Gastrocnemius medialis (tissue), 4 donors: ENCODE data around the gene LPAR2. TPM values are rescaled to one million over a fixed set of nuclear protein-coding genes. Genes with fewer than 3 reads are reported as not detected.
"Not testable (repeated sequence)": the region's sequence is repeated elsewhere in the genome, so short reads cannot be mapped to it uniquely, and the experiment has no call there.

Experiments used
- ATAC-seq, 2 donors: fragments of 150-250 bp; one replicate each; pipeline ENCODE4 v1.9.1; 2016
- DNase-seq, 2 donors: peaks; one replicate each; pipeline ENCODE4 v3.0.0-alpha.2; 2019
- H3K27ac ChIP-seq, 4 donors: fragments of 200-600 bp; sonication (generic); 1 replicate in 1 of 4; 2 replicates in 3 of 4; pipeline ENCODE4 v1.5.1; 2016 to 2018; ENCODE audit warnings: mild to moderate bottlenecking in 2 of 4, moderate library complexity in 1 of 4
- H3K27me3 ChIP-seq, 3 donors: fragments of 200-600 bp; sonication (generic) in 2 of 3; 1 replicate in 1 of 3; 2 replicates in 2 of 3; pipeline versions ENCODE4 v1.5.1 to v1.6.0; 2016 to 2019; ENCODE audit warnings: mild to moderate bottlenecking in 1 of 3, moderate library complexity in 1 of 3
- H3K36me3 ChIP-seq, 2 donors: fragments of 200-600 bp; sonication (generic) in 1 of 2; one replicate each; pipeline ENCODE4 v1.5.1; 2017 to 2018
- H3K4me1 ChIP-seq, 2 donors: fragments of 200-600 bp; sonication (generic) in 1 of 2; one replicate each; pipeline ENCODE4 v1.5.1; 2016 to 2017; ENCODE audit warnings: mild to moderate bottlenecking in 2 of 2
- H3K4me3 ChIP-seq, 4 donors: fragments of 200-600 bp; sonication (generic) in 3 of 4; 1 replicate in 1 of 4; 2 replicates in 3 of 4; pipeline ENCODE4 v1.5.1; 2016 to 2019; ENCODE audit warnings: mild to moderate bottlenecking in 2 of 4
- H3K9me3 ChIP-seq, 3 donors: fragments of 200-600 bp; sonication (generic) in 2 of 3; 1 replicate in 1 of 3; 2 replicates in 2 of 3; pipeline ENCODE4 v1.5.1; 2016 to 2019
- POLR2A ChIP-seq, 2 donors: fragments of 450-650 bp; IDR thresholded peaks; one replicate each; pipeline ENCODE4 v1.6.1; 2017; ENCODE audit warnings: antibody characterized with exemption in 2 of 2, mild to moderate bottlenecking in 2 of 2, moderate library complexity in 2 of 2
- in situ Hi-C, 4 donors: fragments of 200-750 bp; cut with MboI; loops; one replicate each; pipeline versions ENCODE4 v1.15.0 to v1.8.0; 2017; ENCODE audit warnings: low sequenced_read_pairs in 4 of 4
- intact Hi-C: fragments of 100-400 bp; cut with DNase I; formaldehyde crosslinking; loops from one replicate; pipeline ENCODE4 v1.15.1; 2023; ENCODE audit warnings: low total_unique reads
- total RNA-seq, 4 donors: library from RNA; depleted of rRNA; stranded (reverse); fragments of >200 nt; gene quantifications; one replicate each; pipeline versions ENCODE4 v1.1.0 to v1.2.3, GENCODE V29; 2016
- TF ChIP-seq, protein P1 (sequence below), 5 experiments: fragments of 450-650 bp in 3 of 5; fragments of 200-600 bp in 2 of 5; sonication (generic) in 2 of 5; IDR thresholded peaks in 4 of 5; conservative IDR thresholded peaks in 1 of 5; 1 replicate in 4 of 5; 2 replicates in 1 of 5; pipeline ENCODE4 v1.5.1; 2016 to 2019; ENCODE audit warnings: antibody characterized with exemption in 5 of 5, mild to moderate bottlenecking in 3 of 5, moderate library complexity in 3 of 5

LPAR2 gene
- total RNA-seq, 4 donors from 2014 or later = 0.15 to 1.3 (median 0.27) TPM; not detected in 1

DNA sequence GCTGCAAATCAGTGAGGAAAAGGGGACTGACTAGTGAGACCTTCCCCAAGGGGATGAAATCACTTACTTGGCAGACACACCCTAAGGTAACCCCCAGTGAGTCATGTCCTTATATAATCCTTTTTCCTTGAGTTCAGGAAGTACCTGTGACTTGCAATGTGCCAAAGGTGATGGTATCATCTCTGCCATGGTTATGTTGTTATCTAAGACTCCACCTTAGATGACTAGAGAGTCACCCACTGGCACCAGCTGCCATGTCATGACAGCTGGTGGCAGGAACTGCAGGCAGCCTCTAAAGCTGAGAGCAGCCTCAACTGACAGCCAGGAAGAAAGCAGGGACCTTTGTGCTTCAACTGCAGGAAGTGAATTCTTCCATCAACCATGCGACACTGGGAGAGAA is 22.0 kb downstream of the LPAR2 start:
- Histone ChIP-seq H3K4me1 (no peaks in the 10 kb centered on the region), H3K27ac (no peak overlapping the region), H3K4me3 (no peak overlapping the region), H3K27me3 (no peaks in the 10 kb centered on the region), H3K9me3 (no peaks in the 10 kb centered on the region), H3K36me3 (no peaks in the 10 kb centered on the region)
- TF ChIP-seq, protein P1, sequence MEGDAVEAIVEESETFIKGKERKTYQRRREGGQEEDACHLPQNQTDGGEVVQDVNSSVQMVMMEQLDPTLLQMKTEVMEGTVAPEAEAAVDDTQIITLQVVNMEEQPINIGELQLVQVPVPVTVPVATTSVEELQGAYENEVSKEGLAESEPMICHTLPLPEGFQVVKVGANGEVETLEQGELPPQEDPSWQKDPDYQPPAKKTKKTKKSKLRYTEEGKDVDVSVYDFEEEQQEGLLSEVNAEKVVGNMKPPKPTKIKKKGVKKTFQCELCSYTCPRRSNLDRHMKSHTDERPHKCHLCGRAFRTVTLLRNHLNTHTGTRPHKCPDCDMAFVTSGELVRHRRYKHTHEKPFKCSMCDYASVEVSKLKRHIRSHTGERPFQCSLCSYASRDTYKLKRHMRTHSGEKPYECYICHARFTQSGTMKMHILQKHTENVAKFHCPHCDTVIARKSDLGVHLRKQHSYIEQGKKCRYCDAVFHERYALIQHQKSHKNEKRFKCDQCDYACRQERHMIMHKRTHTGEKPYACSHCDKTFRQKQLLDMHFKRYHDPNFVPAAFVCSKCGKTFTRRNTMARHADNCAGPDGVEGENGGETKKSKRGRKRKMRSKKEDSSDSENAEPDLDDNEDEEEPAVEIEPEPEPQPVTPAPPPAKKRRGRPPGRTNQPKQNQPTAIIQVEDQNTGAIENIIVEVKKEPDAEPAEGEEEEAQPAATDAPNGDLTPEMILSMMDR (IDR thresholded peaks at IDR 0.05 in 4 of 5, conservative IDR thresholded peaks at IDR 0.05 in 1 of 5) = no peak
- no peak for TF ChIP-seq POLR2A (IDR thresholded peaks at IDR 0.05)
- ATAC-seq (no peak), DNase-seq (no peak)
- in situ Hi-C loops = no loop called here
- intact Hi-C loops = no loop called here

DNA sequence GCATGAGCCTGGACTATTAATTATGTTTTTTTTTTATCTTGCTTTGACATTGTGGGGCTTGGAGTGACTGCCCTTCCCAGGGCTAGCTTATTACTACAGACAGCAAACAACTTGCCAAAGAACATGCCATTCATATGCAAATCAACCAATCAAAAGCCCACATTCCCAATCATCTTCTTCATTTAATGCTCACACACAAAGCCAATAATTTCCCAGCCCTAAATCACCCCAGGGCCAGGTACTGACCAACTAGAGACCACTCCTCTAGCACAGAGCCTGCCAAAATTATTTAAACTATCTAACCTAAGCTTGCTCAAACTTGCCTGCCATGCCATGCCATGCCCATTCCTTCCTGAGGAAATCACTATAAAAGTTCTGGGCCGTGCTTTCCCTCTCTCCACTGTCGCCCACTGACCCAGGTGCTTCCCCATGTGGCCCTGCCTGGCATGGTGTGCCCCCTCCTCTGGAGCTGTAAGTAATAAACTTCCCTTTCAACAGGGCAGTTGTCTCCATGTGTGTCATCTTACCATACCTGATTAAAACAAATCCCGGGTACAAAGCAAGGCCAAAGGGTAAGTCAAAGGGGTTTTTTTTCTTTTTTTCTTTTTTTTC is 25.2 kb downstream of the LPAR2 start:
- Histone ChIP-seq H3K36me3 (no peaks in the 10 kb centered on the region), H3K27me3 (no peaks in the 10 kb centered on the region), H3K4me1 (no peaks in the 10 kb centered on the region), H3K4me3 (no peak overlapping the region), H3K9me3 (no peaks in the 10 kb centered on the region), H3K27ac (no peak overlapping the region)
- in situ Hi-C loops = no loop called here
- TF ChIP-seq, protein P1 (IDR thresholded peaks at IDR 0.05 in 4 of 5, conservative IDR thresholded peaks at IDR 0.05 in 1 of 5) = no peak
- TF ChIP-seq POLR2A (IDR thresholded peaks at IDR 0.05) = no peak
- no peak for ATAC-seq
- intact Hi-C loops = no loop called here
- DNase-seq = no peak

DNA sequence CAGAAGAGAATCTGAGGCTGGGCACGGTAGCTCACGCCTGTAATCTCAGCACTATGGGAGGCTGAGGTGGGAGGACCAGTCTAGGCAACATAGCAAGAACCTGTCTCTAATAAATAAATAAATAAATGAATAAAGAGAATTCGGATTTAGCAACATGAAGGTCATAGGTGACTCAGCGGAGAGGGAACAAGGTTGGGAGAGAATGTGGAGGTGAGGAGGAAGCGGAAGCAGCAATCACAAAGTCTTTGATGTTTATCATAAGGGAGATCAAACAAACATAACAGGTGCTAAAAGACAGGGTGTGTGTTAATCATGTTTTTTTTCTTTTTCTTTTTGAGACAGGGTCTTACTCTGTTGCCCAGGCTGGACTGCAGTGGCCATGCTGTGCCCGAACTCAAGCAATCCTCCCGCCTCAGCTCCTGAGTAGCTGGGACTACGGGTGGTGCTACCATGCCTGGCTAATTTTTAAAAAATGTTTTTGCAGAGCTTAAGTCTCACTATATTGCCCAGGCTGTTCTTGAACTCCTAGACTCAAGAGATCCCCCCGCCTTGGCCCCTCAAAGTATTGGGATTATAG is 25.8 kb downstream of the LPAR2 start:
- H3K36me3 ChIP-seq = no peaks in the 10 kb centered on the region
- TF ChIP-seq POLR2A (IDR thresholded peaks at IDR 0.05) = no peak
- TF ChIP-seq, protein P1 (IDR thresholded peaks at IDR 0.05 in 4 of 5, conservative IDR thresholded peaks at IDR 0.05 in 1 of 5) = no peak
- no peak overlapping the region for H3K27ac ChIP-seq
- H3K4me1 ChIP-seq = no peaks in the 10 kb centered on the region
- in situ Hi-C loops = no loop called here
- DNase-seq = no peak
- intact Hi-C loops = no loop called here
- no peaks in the 10 kb centered on the region for H3K9me3 ChIP-seq
- H3K27me3 ChIP-seq = no peaks in the 10 kb centered on the region
- ATAC-seq = no peak
- H3K4me3 ChIP-seq = no peak overlapping the region

GRCh38 chr19:19600793-19601330 is 27.2 kb downstream of the LPAR2 start:
- Histone ChIP-seq H3K9me3 (no peaks in the 10 kb centered on the region), H3K27me3 (no peaks in the 10 kb centered on the region), H3K4me3 (no peak overlapping the region), H3K4me1 (peaks cover 0 to 2% of the 10 kb centered on the region in 2 donors), H3K36me3 (no peaks in the 10 kb centered on the region), H3K27ac (no peak overlapping the region)
- intact Hi-C loops (no loop called here), in situ Hi-C loops (no loop called here)
- ATAC-seq = no peak
- no peak for DNase-seq
- TF ChIP-seq, protein P1 (IDR thresholded peaks at IDR 0.05 in 4 of 5, conservative IDR thresholded peaks at IDR 0.05 in 1 of 5) = no peak
- no peak for TF ChIP-seq POLR2A (IDR thresholded peaks at IDR 0.05)

- H3K27ac ChIP-seq, H3K9me3 ChIP-seq, DNase-seq, intact Hi-C loops, ATAC-seq, H3K27me3 ChIP-seq, H3K36me3 ChIP-seq, H3K4me3 ChIP-seq, H3K4me1 ChIP-seq, in situ Hi-C loops: not testable (repeated sequence)
Observed at GRCh38 chr19:19598728-19599451, 29.1 kb downstream of the LPAR2 start.
